IMR-90 (cell line): Measurements from ENCODE around the gene ARMCX1.

Experiments used
- BHLHE40 ChIP-seq: fragments of 150-350 bp; IDR thresholded peaks from 2 replicates; pipeline ENCODE4 v1.6.1; 2016; ENCODE audit warnings: mild to moderate bottlenecking, low read depth, low read length
- POLR2A ChIP-seq: IDR thresholded peaks from 2 replicates; pipeline ENCODE4 v1.6.1; 2012; ENCODE audit warnings: mild to moderate bottlenecking, low read depth, low read length
- TF ChIP-seq, protein P1 (sequence below): conservative IDR thresholded peaks from 2 replicates; pipeline ENCODE4 v1.5.1; 2012; ENCODE audit warnings: mild to moderate bottlenecking, low read depth, low read length, improper control_type of control experiment

DNA sequence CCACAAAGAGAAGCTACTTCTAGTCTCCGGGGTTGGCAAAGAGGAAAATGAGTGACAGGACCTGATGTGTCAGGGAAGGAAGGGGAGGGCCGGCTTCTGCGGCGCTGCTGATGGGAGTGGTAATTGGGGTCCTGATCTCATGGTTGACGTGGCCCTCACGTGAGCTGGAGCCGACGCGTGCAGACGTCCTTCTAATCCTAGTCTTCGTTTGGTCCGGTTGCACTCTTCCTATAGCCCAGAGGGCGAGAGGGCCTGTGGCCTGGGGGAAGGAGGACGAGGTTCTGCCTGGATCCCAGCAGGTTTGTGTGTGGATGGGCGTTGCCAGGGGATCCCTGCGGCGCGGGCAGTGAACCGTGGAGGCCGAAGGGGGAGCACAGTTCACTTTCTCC, at the start of gene ARMCX1:
- TF ChIP-seq, protein P1, sequence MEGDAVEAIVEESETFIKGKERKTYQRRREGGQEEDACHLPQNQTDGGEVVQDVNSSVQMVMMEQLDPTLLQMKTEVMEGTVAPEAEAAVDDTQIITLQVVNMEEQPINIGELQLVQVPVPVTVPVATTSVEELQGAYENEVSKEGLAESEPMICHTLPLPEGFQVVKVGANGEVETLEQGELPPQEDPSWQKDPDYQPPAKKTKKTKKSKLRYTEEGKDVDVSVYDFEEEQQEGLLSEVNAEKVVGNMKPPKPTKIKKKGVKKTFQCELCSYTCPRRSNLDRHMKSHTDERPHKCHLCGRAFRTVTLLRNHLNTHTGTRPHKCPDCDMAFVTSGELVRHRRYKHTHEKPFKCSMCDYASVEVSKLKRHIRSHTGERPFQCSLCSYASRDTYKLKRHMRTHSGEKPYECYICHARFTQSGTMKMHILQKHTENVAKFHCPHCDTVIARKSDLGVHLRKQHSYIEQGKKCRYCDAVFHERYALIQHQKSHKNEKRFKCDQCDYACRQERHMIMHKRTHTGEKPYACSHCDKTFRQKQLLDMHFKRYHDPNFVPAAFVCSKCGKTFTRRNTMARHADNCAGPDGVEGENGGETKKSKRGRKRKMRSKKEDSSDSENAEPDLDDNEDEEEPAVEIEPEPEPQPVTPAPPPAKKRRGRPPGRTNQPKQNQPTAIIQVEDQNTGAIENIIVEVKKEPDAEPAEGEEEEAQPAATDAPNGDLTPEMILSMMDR: no peak
- peak; percentile 85 for TF ChIP-seq POLR2A
- peak; percentile 96 for TF ChIP-seq BHLHE40
